C4-2B (cell line): Measurements from ENCODE around the gene OMP.

Experiments used
- H3K27ac ChIP-seq: fragments of 450-650 bp; 2 replicates; pipeline ENCODE4 v1.5.1; 2017
- CTCF ChIP-seq: fragments of 450-650 bp; conservative IDR thresholded peaks from 2 replicates; pipeline ENCODE4 v1.5.1; 2017; ENCODE audit warnings: mild to moderate bottlenecking
- ZFX ChIP-seq: fragments of 450-650 bp; IDR thresholded peaks from 2 replicates; pipeline ENCODE4 v1.6.1; 2017

The OMP gene

GRCh38 chr11:77102246-77103210 lies at the start of gene OMP:
TSS of gene OMP (plus strand) at chr11:77102840. CDS start at chr11:77102840, 0 bp downstream.
- TF ChIP-seq CTCF = no peak
- TF ChIP-seq ZFX = no peak
- H3K27ac ChIP-seq = no peak within 1 kb of the TSS

- TF ChIP-seq ZFX (no peak), CTCF (no peak)
- H3K27ac ChIP-seq = no peak overlapping the region
Observed at GRCh38 chr11:77053217-77054015, 49.2 kb upstream of the OMP start.

GRCh38 chr11:77054084-77054483 lies 48.6 kb upstream of the OMP start:
- no peak overlapping the region for H3K27ac ChIP-seq
- TF ChIP-seq ZFX = no peak
- no peak for TF ChIP-seq CTCF

- TF ChIP-seq ZFX (no peak), CTCF (no peak)
Observed at GRCh38 chr11:77055101-77055561, 47.5 kb upstream of the OMP start.

GRCh38 chr11:77055913-77056312 lies 46.7 kb upstream of the OMP start:
- no peak overlapping the region for H3K27ac ChIP-seq

More at GRCh38 chr11:77055101-77055561, 47.5 kb upstream of the OMP start:
- no peak overlapping the region for H3K27ac ChIP-seq

GRCh38 chr11:77056814-77057402 lies 45.7 kb upstream of the OMP start:
- H3K27ac ChIP-seq = no peak overlapping the region
- no peak for TF ChIP-seq CTCF
- no peak for TF ChIP-seq ZFX

More at GRCh38 chr11:77055913-77056312, 46.7 kb upstream of the OMP start:
- TF ChIP-seq CTCF (no peak), ZFX (no peak)
